GM18520 (cell line): ENCODE measurements around the gene HERPUD1.

Source experiments
- ATAC-seq: cut with Tn5 transposase; IDR thresholded peaks from one replicate; pipeline ENCODE4 v1.9.1; 2021; ENCODE audit not compliant: unreplicated experiment

The HERPUD1 gene

GRCh38 chr16:56994311-56994710 lies 62.4 kb downstream of the HERPUD1 start:
- no peak for ATAC-seq
